Measurements from ENCODE around the gene WNT2B.
"Not testable (repeated sequence)": the region's sequence is repeated elsewhere in the genome, so short reads cannot be mapped to it uniquely, and the experiment has no call there.

Gene WNT2B

DNA sequence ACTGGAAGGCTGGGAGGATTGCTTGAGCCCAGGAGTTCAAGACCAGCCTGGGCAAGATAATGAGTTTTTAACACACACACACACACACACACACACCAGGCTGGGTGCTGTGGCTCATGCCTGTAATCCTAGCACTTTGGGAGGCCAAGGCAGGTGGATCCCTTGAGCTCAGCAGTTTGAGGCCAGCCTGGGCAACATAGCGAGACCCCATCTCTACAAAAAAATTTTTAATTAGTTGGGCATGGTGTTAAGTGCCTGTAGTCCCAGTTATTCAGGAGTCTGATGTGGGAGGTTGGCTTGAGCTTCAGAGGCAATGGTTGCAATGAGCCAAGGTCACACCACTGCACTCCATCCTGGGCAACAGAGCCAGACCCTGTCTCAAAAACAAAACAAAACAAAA, 22.7 kb upstream of the WNT2B start:
- not testable (repeated sequence) for H4K91ac ChIP-seq (ENCODE audit: low read depth, low read length, poor library complexity); H2BK15ac ChIP-seq (ENCODE audit: low read length); H3K4ac ChIP-seq (ENCODE audit: low read length); H3K18ac ChIP-seq (ENCODE audit: low read length); H2BK12ac ChIP-seq (ENCODE audit: low read length); H3K27ac ChIP-seq (replicated peaks; ENCODE audit: low read length); H3K27me3 ChIP-seq (ENCODE audit: control insufficient read depth in 3 of 3, insufficient read depth in 3 of 3, low read depth in 1 of 3, low read length in 3 of 3); H3K23ac ChIP-seq (ENCODE audit: low read depth, low read length, poor library complexity); H3K4me3 ChIP-seq (ENCODE audit: low read length in 2 of 2); H3K79me1 ChIP-seq (ENCODE audit: low read depth, low read length); H2BK120ac ChIP-seq (ENCODE audit: low read depth, low read length); H3K14ac ChIP-seq (ENCODE audit: low read length); H4K8ac ChIP-seq (ENCODE audit: low read depth, low read length); H3K9me3 ChIP-seq (replicated peaks in 1 of 2; ENCODE audit: control insufficient read depth in 2 of 2, insufficient read depth in 1 of 2, low read depth in 1 of 2, low read length in 2 of 2); H3K4me1 ChIP-seq (ENCODE audit: control insufficient read depth in 2 of 2, insufficient read depth in 1 of 2, low read depth in 1 of 2, low read length in 2 of 2); H3K4me2 ChIP-seq (ENCODE audit: insufficient read depth, low read length, poor library complexity, severe bottlenecking); DNase-seq (ENCODE audit: low spot score); H2AK5ac ChIP-seq (ENCODE audit: low read depth, low read length); H3K9ac ChIP-seq (ENCODE audit: low read depth, low read length, poor library complexity); H3K36me3 ChIP-seq (replicated peaks in 1 of 2; ENCODE audit: control insufficient read depth in 2 of 2, insufficient read depth in 2 of 2, low read length in 2 of 2); H2BK5ac ChIP-seq (ENCODE audit: low read length); H2AFZ ChIP-seq (ENCODE audit: low read length)
- WGBS, 2 donors (ENCODE audit: extremely low coverage in 2 of 2, insufficient read length in 2 of 2, insufficient replicate concordance in 1 of 2) = no CpG with 5 or more reads among the region's 1 CpG

DNA sequence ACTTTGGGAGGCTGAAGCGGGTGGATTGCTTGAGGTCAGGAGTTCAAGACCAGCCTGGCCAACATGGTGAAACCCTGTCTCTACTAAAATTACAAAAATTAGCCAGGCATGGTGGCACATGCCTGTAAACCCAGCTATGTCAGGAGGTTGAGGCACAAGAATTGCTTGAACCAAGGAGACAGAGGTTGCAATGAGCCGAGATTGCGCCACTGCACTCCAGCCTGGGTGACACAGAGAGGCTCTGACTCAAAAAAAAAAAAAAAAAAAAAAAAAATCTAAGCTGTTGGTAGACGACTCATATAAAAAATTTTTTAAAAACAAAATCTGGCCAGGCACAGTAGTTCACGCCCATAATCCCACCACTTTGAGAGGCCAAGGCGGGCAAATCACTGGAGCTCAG, 21.1 kb upstream of the WNT2B start:
- not testable (repeated sequence) for H3K4me2 ChIP-seq (ENCODE audit: insufficient read depth, low read length, poor library complexity, severe bottlenecking); H3K23ac ChIP-seq (ENCODE audit: low read depth, low read length, poor library complexity); DNase-seq (ENCODE audit: low spot score); H2BK15ac ChIP-seq (ENCODE audit: low read length); H3K9ac ChIP-seq (ENCODE audit: low read depth, low read length, poor library complexity); H3K27me3 ChIP-seq (ENCODE audit: control insufficient read depth in 3 of 3, insufficient read depth in 3 of 3, low read depth in 1 of 3, low read length in 3 of 3); H3K9me3 ChIP-seq (replicated peaks in 1 of 2; ENCODE audit: control insufficient read depth in 2 of 2, insufficient read depth in 1 of 2, low read depth in 1 of 2, low read length in 2 of 2); H2AFZ ChIP-seq (ENCODE audit: low read length); H2AK5ac ChIP-seq (ENCODE audit: low read depth, low read length); H3K27ac ChIP-seq (replicated peaks; ENCODE audit: low read length); H3K36me3 ChIP-seq (replicated peaks in 1 of 2; ENCODE audit: control insufficient read depth in 2 of 2, insufficient read depth in 2 of 2, low read length in 2 of 2); H3K4me1 ChIP-seq (ENCODE audit: control insufficient read depth in 2 of 2, insufficient read depth in 1 of 2, low read depth in 1 of 2, low read length in 2 of 2); H4K91ac ChIP-seq (ENCODE audit: low read depth, low read length, poor library complexity); H3K18ac ChIP-seq (ENCODE audit: low read length); H2BK12ac ChIP-seq (ENCODE audit: low read length); H3K79me1 ChIP-seq (ENCODE audit: low read depth, low read length); H2BK5ac ChIP-seq (ENCODE audit: low read length); H4K8ac ChIP-seq (ENCODE audit: low read depth, low read length); H3K4ac ChIP-seq (ENCODE audit: low read length); H2BK120ac ChIP-seq (ENCODE audit: low read depth, low read length); H3K4me3 ChIP-seq (ENCODE audit: low read length in 2 of 2); H3K14ac ChIP-seq (ENCODE audit: low read length)
- WGBS, 2 donors (ENCODE audit: extremely low coverage in 2 of 2, insufficient read length in 2 of 2, insufficient replicate concordance in 1 of 2) = no CpG with 5 or more reads among the region's 6 CpGs

DNA sequence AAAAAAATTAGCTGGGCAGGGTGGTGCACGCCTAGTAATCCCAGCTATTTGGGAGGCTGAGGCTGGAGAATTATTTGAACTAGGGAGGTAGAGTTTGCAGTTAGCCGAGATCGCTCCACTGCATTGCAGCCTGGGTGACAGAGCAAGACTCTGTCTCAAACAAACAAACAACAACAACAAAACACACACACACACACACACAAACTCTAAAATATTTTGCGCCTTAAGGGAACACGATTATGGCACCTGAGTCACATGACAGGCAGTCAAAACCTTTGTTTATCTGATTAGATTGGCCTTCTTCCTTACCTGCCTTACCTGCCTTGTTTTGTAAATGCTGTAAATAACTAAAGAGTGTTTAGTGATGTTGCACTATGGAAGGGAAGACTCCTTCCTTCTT, 20.6 kb upstream of the WNT2B start:
- H3K9ac ChIP-seq (ENCODE audit: low read depth, low read length, poor library complexity) = no peak overlapping the region
- H2BK12ac ChIP-seq (ENCODE audit: low read length) = no peak overlapping the region
- H4K8ac ChIP-seq (ENCODE audit: low read depth, low read length) = no peak overlapping the region
- no peaks in the 10 kb centered on the region for H3K4me1 ChIP-seq (ENCODE audit: control insufficient read depth in 2 of 2, insufficient read depth in 1 of 2, low read depth in 1 of 2, low read length in 2 of 2)
- no peak overlapping the region for H3K27ac ChIP-seq (replicated peaks; ENCODE audit: low read length)
- no peak overlapping the region for H3K14ac ChIP-seq (ENCODE audit: low read length)
- no peak overlapping the region for H2AK5ac ChIP-seq (ENCODE audit: low read depth, low read length)
- H2BK5ac ChIP-seq (ENCODE audit: low read length) = no peak overlapping the region
- no CpG with 5 or more reads among the region's 5 CpGs for WGBS, 2 donors (ENCODE audit: extremely low coverage in 2 of 2, insufficient read length in 2 of 2, insufficient replicate concordance in 1 of 2)
- H2BK15ac ChIP-seq (ENCODE audit: low read length) = no peak overlapping the region
- no peak overlapping the region for H2AFZ ChIP-seq (ENCODE audit: low read length)
- no peak overlapping the region for H3K4me3 ChIP-seq (ENCODE audit: low read length in 2 of 2)
- no peak overlapping the region for H2BK120ac ChIP-seq (ENCODE audit: low read depth, low read length)
- DNase-seq (ENCODE audit: low spot score) = no peak
- H3K9me3 ChIP-seq (replicated peaks in 1 of 2; ENCODE audit: control insufficient read depth in 2 of 2, insufficient read depth in 1 of 2, low read depth in 1 of 2, low read length in 2 of 2) = no peaks in the 10 kb centered on the region
- no peaks in the 10 kb centered on the region for H3K79me1 ChIP-seq (ENCODE audit: low read depth, low read length)
- no peak overlapping the region for H3K4ac ChIP-seq (ENCODE audit: low read length)
- H4K91ac ChIP-seq (ENCODE audit: low read depth, low read length, poor library complexity) = no peak overlapping the region
- no peak overlapping the region for H3K18ac ChIP-seq (ENCODE audit: low read length)
- H3K36me3 ChIP-seq (replicated peaks in 1 of 2; ENCODE audit: control insufficient read depth in 2 of 2, insufficient read depth in 2 of 2, low read length in 2 of 2) = no peaks in the 10 kb centered on the region
- no peak overlapping the region for H3K4me2 ChIP-seq (ENCODE audit: insufficient read depth, low read length, poor library complexity, severe bottlenecking)
- H3K27me3 ChIP-seq (ENCODE audit: control insufficient read depth in 3 of 3, insufficient read depth in 3 of 3, low read depth in 1 of 3, low read length in 3 of 3) = no peaks in the 10 kb centered on the region
- no peak overlapping the region for H3K23ac ChIP-seq (ENCODE audit: low read depth, low read length, poor library complexity)

DNA sequence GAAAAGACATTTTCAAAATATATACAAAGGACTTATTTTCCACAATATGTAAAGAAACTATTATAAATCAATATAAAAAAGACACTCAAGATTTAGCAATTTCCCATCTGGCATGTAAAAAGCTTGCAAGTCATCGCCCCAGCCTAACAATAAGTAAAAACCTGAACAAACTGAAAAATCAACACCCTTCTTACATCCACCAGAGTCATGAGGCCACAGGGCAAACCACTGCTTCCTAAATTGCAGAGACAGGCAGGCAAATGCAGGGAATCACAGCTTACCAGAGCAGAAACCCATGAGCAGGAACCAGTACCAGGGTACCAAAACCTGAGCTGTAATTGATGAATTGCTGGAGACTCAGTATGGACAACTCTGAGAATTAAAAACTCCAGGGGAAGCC, 16.7 kb upstream of the WNT2B start:
- H3K18ac ChIP-seq (ENCODE audit: low read length) = no peak overlapping the region
- H3K27ac ChIP-seq (replicated peaks; ENCODE audit: low read length) = no peak overlapping the region
- H2BK5ac ChIP-seq (ENCODE audit: low read length) = no peak overlapping the region
- no peak overlapping the region for H2AFZ ChIP-seq (ENCODE audit: low read length)
- no peak overlapping the region for H3K4me2 ChIP-seq (ENCODE audit: insufficient read depth, low read length, poor library complexity, severe bottlenecking)
- no peak overlapping the region for H3K4me3 ChIP-seq (ENCODE audit: low read length in 2 of 2)
- no peak overlapping the region for H3K9ac ChIP-seq (ENCODE audit: low read depth, low read length, poor library complexity)
- H2AK5ac ChIP-seq (ENCODE audit: low read depth, low read length) = no peak overlapping the region
- H3K4me1 ChIP-seq (ENCODE audit: control insufficient read depth in 2 of 2, insufficient read depth in 1 of 2, low read depth in 1 of 2, low read length in 2 of 2) = no peaks in the 10 kb centered on the region
- H3K27me3 ChIP-seq (ENCODE audit: control insufficient read depth in 3 of 3, insufficient read depth in 3 of 3, low read depth in 1 of 3, low read length in 3 of 3) = no peaks in the 10 kb centered on the region
- no peaks in the 10 kb centered on the region for H3K79me1 ChIP-seq (ENCODE audit: low read depth, low read length)
- no peak overlapping the region for H3K14ac ChIP-seq (ENCODE audit: low read length)
- no peak overlapping the region for H4K8ac ChIP-seq (ENCODE audit: low read depth, low read length)
- H3K36me3 ChIP-seq (replicated peaks in 1 of 2; ENCODE audit: control insufficient read depth in 2 of 2, insufficient read depth in 2 of 2, low read length in 2 of 2) = no peaks in the 10 kb centered on the region
- no peak overlapping the region for H2BK12ac ChIP-seq (ENCODE audit: low read length)
- H2BK120ac ChIP-seq (ENCODE audit: low read depth, low read length) = no peak overlapping the region
- H4K91ac ChIP-seq (ENCODE audit: low read depth, low read length, poor library complexity) = no peak overlapping the region
- DNase-seq (ENCODE audit: low spot score) = no peak
- no peak overlapping the region for H3K4ac ChIP-seq (ENCODE audit: low read length)
- no peaks in the 10 kb centered on the region for H3K9me3 ChIP-seq (replicated peaks in 1 of 2; ENCODE audit: control insufficient read depth in 2 of 2, insufficient read depth in 1 of 2, low read depth in 1 of 2, low read length in 2 of 2)
- no peak overlapping the region for H2BK15ac ChIP-seq (ENCODE audit: low read length)
- H3K23ac ChIP-seq (ENCODE audit: low read depth, low read length, poor library complexity) = no peak overlapping the region
- no CpG with 5 or more reads among the region's 1 CpG for WGBS, 2 donors (ENCODE audit: extremely low coverage in 2 of 2, insufficient read length in 2 of 2, insufficient replicate concordance in 1 of 2)

All from neuronal stem cell (in vitro differentiated cells).